Measurements from ENCODE around the gene CARD6. TPM values are rescaled to one million over a fixed set of nuclear protein-coding genes. Genes with fewer than 3 reads are reported as not detected.

The CARD6 gene
- 10 to 100 TPM; 19.2 to 40.3 (median 31.0) TPM for total RNA-seq

DNA sequence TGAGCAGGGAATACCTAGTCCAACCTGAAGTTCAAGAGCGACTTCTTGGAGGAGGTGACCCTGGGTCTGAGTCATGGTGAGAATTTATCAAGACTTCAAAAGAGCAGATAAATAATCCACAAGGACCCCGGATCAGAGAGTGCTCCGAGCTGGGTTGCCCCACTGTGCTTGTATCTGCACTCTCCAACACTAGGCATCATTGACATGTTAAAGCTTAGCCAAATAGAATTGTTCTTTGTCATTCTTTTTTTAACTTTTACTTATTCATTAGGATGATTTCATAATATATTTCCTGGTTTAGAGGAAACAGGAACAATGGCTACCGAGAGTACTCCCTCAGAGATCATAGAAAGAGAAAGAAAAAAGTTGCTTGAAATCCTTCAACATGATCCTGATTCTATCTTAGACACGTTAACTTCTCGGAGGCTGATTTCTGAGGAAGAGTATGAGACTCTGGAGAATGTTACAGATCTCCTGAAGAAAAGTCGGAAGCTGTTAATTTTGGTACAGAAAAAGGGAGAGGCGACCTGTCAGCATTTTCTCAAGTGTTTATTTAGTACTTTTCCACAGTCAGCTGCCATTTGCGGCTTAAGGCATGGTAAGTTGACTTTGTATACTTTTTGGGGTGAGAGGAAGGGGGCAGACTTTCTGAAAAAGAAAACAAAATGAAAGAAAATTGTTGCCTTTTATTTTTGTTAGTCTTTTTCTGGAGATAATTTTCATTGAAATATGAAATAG is at the start of gene CARD6:
Gene CARD6, plus strand, starts transcription at position 300 of the 738 bp plus-strand sequence. Its CDS starts 16 bp downstream, at position 316.
- TF ChIP-seq CTCF (IDR thresholded peaks at IDR 0.05; ENCODE audit: low read depth) = no peak

- no peak for TF ChIP-seq CTCF (IDR thresholded peaks at IDR 0.05; ENCODE audit: low read depth)
Measured at GRCh38 chr5:40791715-40792139, 49.4 kb upstream of the CARD6 start.

DNA sequence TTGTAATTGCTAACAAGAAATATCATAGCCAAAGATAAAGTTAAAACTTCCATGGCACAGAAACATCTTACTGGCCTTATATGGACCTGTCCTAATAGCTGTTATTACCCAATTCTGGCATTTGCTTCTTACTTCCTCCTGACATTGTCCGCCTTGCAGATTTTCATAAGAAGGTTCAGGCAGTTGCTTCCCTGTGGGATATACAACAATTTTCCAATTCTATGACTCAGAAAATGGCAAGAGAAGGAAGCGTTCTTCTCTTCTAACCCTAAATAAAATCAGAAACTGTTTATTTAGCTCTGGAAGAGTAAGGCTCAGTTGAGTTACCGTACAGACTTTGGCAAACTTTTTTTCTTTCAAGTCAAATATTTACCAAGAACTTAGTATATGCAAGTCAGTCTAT is 44.7 kb upstream of the CARD6 start:
- no peak for TF ChIP-seq CTCF (IDR thresholded peaks at IDR 0.05; ENCODE audit: low read depth)

DNA sequence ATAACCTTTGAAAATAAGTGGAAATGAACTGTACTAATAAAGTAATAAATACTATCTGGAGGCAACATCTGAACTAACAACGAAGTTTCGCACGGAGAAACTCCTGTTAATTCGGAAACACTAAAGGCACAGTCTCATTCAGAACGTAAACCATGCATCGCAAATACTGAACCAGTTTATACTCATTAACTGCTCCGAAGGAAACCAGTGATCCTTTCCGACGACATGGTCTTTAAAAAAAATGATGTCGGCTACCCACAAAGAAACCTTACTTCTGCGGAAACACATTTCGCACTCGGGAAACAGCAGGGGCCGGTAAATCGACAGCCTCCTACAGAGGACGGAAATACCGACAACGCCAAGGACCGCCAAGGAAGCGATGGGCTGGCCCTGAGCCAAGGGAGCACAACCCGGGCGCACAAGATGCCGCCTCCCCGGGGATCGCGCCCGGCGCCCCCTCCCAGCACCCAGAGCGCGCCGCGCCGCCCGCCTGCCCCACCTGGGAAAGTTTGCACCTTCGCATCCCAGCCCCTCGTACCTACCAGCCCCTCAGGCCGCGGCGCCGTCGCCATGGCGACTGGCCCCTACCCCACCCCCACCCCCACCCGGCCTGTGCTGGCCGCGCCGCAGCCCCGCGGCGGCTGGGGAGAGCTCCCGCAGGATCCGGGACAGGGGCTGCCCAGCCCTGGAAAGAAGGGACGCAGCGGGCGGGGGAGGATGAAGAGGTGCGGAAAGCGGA is 43.7 kb upstream of the CARD6 start:
- TF ChIP-seq CTCF (IDR thresholded peaks at IDR 0.05; ENCODE audit: low read depth) = no peak

DNA sequence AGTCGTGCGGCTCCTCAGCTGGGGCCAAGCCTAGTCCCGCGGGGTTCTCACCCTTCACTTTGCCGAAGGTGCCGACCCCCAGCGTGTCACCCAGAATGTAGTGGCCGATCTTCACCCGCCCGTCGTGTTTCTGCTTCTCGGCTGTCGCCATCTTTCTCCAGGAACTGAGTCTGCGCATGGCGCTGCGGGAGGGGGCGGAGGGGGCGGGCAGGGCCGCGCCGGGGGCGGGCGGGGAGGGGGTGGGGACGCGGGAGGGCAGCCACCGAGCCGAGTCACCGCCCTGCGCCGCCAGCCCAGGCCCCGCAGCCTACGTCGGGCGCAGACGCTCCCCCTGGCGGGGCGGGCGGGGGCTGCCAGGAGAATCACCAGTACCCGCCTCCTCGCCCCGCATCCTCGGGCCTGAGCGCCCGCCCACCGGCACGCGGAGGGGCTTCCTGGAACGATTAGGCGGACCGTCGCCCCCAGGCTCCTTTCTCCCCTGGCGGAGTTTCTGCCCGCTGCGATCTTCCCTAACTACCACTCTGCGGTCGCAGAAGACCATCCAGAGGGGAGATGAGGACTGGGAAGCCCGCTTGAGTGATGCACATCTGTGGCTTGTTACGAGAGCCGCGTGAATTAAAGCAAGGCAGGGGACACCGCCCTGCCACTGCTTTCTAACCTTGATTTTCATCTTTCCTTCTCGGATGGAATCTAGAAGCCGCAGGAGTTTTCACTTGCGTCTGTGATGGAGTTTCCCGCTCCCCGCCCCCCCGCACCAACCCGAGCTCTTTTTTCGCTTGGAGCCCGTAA is 43.0 kb upstream of the CARD6 start, which contains the start of gene PRKAA1:
Gene PRKAA1, minus strand, starts transcription at position 363 of the 789 bp plus-strand sequence. Its CDS starts 185 bp downstream, at position 178.
- no peak for TF ChIP-seq CTCF (IDR thresholded peaks at IDR 0.05; ENCODE audit: low read depth)

GRCh38 chr5:40798801-40799210 is 42.4 kb upstream of the CARD6 start:
- TF ChIP-seq CTCF (IDR thresholded peaks at IDR 0.05; ENCODE audit: low read depth) = no peak
